NCI-H187 (cell line): ENCODE measurements around the gene RBP5.
"Not testable (repeated sequence)": the region's sequence is repeated elsewhere in the genome, so short reads cannot be mapped to it uniquely, and the experiment has no call there.

ENCODE experiments used
- DNase-seq, 2 experiments: peaks; one replicate each; lab custom pipeline; 2025; lab: John Stamatoyannopoulos, UW

RBP5 gene

DNA sequence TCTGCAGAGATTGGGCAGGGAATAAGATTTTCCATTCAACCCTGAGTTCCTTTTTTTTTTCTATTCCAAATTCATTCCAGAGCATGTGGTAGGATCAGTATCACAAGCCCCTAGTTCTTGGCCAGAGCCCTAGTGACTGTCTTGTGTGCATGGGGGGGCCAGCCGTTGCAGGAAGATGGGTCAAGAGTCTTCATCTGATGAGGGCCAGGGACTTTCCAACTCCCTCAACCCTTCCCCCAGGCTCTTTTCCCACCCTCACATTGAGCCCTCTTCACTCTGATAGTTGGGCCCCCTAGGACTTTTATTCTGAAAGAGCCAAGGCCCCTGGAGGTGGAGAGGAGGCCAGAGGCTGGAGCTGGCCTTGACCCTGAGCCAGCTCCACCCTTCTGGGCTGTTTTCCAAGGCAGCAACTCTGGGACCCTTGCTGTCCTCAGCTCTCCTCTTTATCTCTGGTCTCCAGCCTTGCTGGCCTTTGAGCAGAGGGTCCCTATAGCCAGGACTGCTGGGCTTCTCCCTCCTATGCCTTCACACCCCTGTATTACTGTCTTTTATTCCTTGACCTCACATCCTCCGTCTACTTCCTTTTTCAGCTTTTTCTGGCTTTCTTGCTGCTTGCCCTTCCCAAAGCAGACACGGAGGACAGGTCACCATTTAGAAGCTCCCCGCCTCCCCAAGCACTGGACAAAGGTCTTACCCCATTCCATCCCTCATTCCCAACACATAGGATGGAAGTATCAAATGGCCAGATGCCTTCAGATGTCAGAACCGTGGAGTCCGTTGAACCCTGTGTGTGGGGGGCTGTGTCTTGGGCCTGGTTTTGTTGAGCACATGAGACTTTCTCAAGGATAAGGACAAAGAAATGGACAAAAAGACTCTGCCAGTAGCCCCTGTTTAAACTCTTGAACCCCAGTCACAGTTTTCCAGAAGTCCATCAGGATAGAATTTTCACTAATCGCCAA, 5.6 kb downstream of the RBP5 start:
- no peak for DNase-seq

DNA sequence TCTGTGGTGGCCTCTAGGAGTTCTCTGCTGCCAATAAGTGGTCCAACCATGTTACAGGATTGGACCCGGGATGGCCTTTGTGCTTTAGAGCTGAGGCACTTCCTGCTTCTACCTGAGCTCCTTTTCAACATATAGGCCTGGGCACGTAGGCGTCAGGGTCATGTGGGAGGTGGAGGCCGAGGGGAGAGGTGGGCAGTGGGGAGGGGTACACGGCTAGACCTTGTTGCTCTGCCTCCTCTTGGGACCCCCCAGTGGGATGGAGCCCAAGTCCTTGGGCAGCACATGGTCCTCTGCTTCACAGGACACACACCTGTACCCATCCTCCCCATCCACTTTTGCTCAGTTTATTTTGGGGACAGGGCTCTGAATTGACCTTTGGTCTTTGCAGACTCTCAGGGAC, 7.4 kb downstream of the RBP5 start:
- DNase-seq: no peak

DNA sequence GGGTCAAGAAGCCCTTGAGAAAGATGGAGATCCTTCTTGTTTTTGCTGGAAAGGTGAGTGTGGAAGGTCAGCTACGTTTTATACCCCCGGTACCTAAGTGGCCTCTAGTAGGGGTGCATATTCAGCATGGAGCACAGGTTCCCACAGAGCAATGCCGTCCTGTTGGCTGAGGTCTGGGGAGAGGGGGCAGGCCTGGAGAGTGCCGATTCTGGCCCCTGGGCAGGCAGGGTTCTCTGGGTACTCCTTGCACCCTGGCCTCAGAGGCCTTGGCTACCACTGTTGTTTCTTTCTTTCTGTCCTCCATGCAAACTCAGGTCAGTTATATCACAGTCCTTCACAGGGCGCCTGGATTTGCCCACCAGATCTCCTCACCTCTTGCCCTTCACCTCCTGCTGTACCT, 8.5 kb downstream of the RBP5 start:
- DNase-seq: no peak

DNA sequence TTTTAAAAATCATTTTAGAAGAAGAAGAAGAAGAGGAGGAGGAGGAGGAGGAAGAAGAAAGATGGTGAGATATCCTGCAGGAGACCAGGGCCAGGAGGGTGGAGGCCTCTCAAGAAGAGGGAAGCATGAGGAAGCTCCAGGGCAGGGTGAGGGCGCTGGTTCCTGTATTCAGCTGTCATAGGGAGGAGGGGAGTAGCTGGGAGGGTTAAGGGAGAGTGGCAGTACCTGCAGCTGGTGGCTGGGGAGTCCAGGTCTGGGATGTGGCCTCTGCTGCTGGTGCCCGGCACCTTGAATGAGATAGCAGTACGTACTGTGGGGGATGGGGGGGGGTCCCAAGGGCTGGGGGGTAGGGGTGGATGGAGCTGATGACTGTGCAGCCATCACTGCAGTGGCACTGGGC, 9.8 kb downstream of the RBP5 start:
- DNase-seq: no peak

DNA sequence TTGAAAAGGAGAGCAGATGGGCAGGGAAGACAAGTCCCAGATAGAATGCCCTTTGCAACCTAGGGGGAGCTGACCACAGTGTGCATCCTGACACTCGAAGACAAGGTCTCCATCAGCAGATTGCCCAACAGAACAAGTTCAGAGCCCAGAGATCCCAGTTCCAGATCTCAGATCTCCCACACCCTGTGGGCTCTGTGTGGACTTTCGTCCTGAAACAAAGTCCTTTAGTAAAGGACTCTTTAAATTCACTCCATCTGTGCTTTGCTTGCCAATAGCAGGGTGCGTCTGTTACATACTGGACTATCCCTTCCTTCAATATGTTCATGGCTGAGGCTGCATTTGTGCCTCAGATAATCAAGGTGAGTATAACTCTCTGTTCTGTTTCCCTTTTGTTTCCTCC, 11.0 kb downstream of the RBP5 start:
- DNase-seq: no peak

DNA sequence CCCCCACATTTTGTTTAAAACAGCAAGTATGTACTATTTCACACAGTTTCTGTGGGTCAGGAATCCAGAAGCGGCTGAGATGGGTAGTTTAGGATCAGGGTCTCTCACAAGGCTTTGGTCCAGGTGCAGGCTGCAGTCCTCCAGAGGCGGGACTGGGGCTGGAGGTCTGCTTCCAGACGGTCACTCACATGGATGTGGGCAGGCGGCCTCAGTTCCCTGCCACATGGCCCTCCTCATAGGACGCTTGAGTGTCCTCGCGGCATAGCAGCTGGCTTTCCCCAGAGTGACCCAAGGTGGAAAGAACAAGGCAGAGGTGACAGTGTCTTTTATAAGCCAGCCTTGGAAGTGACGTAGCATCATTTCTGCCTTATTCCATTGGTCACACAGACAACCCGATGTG, 11.8 kb downstream of the RBP5 start:
- DNase-seq: no peak

DNA sequence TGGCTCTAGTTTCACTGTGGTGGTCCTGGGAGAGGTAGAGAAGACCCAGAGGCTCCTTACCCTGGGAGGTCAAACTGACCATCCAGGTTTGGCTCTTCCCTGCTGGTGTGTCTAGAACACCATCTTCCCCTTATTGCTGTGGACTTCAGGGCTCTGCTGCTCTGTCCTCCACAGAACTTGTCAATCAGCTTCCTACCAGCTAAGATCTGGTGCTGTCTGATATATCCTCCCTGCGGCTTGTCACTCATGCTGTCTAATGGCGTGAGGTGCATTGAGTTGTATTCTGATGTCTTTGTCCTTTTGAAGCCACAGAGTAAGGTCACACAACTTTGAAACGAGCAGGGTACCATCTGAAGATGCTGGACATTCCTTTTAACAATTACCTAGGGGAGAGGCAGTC, 12.5 kb downstream of the RBP5 start:
- DNase-seq: no peak

DNA sequence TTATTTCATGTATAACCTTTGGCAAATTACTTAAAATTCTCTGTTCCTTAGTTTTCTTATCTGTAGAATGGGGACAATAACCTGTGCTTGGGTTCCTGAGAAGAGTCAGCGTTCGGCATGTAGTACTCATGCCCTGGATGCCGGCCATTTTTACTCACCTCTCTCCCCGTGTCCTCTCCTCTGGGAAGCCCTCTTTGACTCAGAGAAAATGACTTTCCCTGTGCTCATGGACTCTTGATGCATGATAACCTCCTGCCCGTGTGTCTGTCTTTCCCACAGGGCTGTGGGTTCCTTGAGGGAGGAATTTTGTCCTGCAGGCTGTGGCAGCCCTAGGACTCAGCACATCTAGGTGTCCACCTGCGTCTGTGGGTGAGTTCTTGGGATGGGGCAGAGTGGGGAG, 13.8 kb downstream of the RBP5 start:
- no peak for DNase-seq

DNA sequence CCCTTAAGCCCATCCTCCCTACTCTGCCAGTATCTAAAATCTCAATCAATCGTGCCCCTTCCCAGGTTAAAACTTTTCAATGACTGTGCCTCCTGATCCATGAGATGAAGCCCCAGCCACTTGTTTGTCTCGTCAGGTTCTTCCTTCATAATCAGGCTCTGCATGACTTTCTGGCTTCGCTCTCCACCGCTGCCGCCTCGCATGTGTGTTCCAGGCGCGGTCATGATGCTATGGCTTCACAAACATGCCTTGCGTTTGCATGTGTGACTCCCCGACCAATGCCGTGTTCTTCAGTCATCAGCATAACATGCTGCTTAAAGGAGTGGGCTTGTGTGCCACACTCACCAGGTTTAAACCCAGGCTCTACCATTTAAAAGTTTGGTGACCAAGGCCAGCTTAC, 14.7 kb downstream of the RBP5 start:
- DNase-seq: no peak

DNA sequence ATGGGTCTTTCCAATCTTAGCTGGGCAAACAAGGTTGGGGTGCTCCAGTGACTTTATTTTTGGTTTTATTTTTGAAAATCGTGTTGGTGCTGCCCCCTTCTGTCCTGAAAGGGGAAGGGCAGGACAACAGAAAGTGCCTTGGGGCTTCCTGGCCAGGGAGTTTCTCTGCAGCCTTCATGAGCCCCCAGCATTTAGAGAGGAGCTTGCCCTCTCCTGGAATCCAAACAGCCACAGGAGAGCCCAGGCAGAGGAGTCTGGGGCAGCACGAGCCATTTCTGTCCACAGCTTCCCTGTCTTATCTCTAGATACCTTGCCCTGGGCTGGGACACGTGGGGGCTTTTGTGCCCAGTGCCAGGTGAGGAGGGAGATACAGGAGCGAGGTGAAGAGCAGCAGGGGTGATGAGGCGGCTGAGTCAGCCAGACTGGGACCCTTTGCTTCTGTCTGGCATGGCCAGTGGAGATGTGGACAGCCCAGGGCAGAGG, 15.3 kb downstream of the RBP5 start:
- no peak for DNase-seq

DNA sequence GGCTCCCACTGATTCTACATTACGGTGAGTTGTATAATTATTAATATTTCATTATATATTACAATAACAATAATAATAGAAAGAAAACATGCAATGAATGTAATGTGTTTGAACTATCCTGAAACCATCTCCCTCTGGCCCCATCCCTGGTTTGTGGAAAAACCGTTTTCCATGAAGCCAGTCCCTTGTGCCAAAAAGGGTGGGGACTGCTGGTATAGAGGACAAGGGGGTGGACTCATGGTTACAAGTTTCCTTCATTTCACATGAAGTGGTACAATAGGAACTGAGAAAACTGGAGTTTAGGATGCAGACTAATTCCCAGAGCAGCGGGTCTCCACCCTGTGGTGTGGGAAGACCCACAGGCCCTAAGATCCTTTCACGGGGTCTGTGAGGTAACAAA, 16.6 kb downstream of the RBP5 start:
- no peak for DNase-seq

DNA sequence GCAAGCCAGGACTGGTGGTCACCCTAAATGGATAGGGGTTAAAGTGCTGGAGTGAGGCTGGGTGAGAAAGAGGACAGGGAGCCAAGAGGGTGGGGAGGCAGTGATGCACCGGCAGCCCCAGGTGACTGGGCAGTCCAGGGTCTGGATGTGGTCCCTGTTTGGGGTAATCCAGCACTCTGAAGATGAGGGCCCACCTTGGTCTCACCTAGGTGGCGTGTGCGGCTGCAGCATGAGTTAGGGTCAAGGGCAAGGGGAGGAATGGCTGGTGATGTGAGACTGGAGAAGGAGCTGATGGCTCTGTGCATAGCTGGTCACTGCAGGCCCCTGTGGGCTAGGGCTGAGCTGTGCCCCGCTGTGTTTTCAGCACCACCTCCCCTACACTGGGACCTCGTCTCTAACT, 18.0 kb downstream of the RBP5 start:
- DNase-seq: no peak

DNA sequence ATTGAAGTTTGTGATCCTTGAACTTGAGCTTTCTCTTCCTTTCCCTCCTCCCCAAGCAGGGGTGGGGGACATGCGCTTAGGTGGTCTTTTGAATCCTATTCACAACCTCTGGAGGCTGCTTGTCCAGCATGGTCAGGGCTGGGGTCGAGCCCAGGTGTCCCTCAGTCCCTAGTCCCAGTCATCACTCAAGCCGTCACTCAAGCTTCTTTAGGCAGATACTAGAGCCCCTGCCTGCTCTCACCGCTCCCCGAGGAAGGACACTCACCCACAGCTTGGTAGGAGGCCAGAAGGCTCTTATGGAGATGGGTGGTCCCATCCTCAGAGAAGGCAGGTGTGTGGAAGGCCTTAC, 19.1 kb downstream of the RBP5 start:
- DNase-seq: no peak

DNA sequence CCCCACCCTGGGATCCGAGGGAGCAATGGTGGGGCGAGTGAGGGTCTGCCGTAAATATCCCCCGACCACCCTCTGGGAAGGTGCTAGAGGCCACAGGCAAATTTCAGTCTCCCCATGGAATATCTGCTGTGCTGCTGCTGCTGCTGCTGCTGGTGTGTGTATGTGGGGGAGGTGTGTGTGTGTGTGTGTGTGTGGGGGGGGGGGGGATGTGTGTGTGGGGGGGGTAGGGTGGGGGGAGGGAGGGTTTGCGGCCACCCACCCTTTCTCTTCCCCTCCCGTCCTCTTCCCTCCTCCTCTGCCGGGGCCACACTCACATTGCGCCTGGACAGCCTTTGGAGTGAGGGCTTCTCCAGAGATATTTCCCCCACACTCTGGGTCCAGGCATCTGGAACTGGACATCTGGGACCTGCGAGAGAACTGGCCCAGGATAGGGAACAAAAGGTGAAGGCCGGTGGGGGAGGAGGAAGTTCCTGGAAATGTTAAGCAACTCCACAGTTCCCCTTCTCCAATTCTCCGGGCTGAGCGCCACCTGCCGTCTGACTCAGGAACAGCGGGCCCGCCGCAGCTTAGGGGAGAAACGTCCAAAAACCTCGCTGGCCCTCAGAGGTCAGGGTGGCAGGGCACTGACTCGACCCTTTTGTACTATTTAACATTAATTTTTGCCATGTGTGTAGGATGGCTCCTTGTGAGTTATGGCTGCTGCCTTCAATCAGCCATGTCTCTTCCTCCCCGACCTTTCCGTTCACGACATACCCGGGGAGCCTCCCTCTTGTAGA, 19.7 kb downstream of the RBP5 start, which contains the start of gene C1RL:
Gene C1RL (minus strand): TSS at position 419 of the 776 bp plus-strand sequence. CDS start 34 bp downstream, at position 385.
- DNase-seq: peak; percentile 17 to 37

DNA sequence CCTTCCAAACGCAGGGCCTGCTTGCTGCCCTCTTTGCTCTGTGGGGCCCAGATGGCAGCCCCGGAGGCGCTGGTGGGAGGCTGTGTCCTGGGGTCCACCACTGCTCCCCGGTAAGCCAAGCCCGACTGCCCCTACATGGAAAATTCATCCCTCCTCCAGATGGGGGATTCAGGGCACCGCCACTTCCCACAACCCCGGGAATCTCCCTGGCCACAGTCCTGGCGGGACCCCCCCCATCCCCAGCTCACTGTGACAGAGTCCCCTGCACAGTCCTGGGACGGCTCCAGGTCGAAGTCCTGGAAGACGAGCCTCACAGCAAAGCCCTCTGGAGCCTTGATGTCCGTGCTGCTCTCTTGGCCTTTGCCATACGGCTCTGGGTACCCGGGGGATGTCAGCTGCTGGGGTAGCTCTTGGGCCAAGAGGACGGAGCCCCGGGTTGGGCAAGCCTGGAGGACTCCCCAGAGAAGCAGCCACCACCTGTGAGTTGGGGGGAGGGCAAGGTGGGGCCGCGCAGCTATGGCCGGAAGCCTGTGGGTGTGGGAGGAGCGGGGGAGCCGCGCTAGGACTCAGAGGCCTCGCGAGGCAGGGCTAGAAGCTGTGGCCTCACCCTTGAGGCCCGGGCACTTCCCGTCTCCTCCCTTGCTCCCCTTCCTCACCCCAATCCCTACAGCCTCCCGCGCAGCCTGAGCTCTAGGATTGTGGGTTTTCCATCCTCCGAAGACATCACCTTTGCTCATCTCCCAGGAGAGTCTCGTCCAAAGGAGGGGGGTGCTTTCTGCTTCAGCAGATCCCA, 20.5 kb downstream of the RBP5 start:
- no peak for DNase-seq

DNA sequence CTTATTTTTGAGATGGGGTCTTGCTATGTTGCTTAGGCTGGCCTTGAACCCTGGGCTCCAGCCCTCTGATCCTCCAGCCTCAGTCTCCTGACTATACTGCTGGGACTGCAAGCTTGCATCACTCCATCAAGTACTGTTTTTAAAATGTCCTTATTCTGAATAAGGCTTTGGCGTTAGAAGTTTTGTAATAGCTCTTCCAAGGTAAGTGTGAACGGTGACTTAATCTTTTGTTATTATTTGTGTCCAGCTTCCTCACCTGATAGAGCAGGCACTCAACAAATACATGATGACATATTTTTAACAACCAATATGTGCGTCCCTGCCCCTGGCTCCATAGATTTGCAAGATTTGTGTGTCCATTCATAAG, 21.1 kb downstream of the RBP5 start:
- DNase-seq: no peak

DNA sequence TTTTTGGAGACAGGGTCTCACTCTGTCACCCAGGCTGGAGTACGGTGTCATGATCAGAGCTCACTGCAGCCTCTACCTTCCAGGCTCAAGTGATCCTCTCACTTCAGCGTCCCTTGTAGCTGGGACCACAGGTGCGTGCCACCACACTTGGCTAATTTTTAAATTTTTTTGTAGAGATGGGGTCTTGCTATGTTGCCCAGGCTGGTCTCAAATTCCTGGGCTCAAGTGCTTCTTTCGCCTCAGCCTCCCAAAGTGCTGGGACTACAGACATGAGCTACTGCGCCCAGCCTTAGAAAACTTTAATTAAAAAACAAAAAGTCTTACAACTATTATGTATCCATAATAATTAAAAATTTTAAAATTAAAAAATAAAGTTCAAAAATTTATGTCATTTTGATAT, 21.5 kb downstream of the RBP5 start:
- not testable (repeated sequence) for DNase-seq

DNA sequence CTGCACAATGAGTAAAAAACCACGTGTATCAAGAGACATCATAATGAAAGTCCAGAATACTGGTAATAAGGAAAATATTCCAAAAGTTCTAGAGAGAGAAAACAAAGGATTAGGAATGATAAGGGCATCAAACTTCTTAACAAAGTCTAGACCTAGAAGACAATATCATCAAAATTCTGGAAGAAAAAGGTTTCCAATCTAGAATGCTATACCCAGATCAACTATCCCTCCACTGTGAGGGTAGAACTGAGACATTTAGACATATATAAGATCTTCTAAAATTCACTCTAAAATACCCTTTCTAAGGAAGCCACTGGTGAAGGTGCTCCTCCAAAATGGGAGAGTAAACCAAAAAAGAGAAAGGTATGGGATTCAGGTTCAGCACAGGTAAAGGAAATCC, 22.6 kb downstream of the RBP5 start:
- no peak for DNase-seq

DNA sequence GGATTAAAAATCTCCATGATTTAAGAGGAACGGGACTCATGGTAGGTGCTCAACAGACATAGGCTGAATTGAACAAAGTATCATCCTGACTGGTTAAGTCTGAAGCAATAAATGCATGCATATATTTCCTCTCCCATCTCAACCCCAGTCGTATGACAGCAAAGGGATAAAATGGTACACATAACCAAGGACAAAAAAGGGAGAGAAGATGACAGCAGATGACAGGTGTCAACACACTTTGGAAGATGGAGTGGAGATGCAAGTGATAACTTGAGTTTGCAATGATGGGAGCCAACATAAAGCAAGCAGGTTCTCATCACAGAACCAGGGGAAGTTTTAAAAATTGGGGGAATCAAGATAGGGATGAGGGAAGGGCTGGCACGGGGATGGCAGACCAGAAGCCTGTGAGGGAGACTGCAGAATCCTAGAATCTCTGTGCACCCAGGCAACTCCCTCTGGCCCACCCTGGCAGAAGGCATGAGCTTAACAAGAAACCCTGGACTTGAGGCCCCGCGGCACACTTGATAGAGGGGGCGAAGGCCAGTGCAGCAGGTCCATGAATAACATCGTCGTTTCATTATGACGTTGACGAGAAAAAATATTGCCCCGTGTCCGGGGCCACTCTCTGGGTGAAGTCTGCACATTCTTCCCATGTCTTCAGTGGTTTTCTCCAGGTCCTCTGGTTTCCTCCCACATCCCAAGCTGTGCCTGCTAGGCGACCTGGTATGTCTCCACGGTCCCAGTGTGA, 24.7 kb downstream of the RBP5 start:
- DNase-seq: no peak

DNA sequence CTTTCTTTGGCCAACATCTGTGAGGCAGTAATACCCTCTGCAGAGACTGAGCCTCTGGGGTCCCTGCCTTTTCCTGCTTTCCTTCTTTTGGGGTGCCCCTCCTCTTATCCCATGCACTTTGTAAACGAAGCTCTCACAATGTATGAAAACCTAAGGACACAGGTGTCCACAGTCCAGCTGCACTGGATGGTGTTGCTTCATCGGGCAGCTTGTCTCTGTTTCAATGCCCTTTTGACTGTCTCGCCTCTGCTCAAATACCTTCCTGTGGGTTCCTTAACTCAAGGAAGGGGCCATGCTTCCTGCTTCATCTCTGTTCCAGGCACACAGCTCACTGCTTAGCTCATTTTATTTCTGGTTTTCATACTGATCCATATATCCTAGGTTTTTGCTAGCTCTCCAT, 26.1 kb downstream of the RBP5 start:
- DNase-seq: no peak

DNA sequence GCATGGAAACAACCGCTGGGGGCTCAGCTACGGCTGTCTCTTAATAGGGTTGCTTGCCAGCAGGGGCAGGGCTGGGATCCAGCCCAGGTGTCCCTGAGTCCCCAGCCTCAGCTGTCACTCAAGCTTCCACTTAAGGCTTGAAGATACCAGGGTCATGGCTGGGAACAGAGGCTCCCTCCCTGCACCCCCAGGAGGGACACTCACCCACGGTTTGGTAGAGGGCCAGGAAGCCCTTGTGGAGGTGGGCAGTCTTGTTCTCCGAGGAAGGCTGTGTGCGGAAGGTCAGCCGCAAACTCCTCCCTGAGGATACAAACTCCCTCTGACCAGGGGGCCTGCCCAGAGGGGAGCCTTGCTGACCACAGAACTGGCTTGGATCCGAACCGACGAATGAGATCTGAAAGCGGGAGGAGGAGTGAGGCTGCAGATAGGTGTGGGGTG, 27.0 kb downstream of the RBP5 start:
- DNase-seq: no peak
